ENCODE measurements around the gene IGF2R.
"Not testable (repeated sequence)": the region's sequence is repeated elsewhere in the genome, so short reads cannot be mapped to it uniquely, and the experiment has no call there.

The IGF2R gene

DNA sequence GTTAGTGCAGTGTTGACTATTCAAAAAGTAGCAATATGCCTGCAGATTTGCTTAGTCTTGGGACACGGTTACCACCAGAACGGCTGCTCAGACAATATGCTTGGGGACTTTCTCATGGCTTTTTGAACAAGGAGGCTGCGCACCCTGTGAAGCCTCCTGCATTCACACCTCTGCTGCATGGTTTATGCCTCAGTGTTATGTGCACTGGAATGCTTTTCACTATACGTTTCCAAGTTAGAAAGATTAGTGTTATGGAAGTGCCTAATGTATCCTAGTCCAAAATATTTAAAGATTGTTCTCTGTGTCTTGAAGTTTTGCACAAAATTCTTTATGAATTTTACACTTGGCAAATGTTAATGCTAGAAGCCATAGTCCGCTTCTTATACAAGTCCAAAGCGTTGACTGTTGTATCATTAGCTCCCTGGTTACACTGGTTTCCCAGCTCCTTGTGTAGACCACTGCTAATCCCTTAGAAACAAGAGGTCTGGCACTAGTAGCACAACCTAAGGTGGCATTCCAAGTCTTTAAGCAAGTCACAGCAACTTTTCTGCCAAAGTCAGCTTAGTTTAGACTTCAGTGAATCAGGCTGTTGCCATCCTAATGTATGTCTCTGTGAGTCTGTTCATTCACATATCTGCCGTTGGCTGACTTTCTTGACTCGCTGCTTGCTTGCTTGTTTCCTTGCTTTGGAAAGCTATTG lies 126.4 kb downstream of the IGF2R start:
- DNase-seq (ENCODE audit: low spot score), result no peak

GRCh38 chr6:160101277-160102205 lies 132.7 kb downstream of the IGF2R start:
- DNase-seq (ENCODE audit: low spot score), result no peak

- DNase-seq (ENCODE audit: low spot score), result no peak
These were observed 133.5 kb downstream of the IGF2R start for GRCh38 chr6:160102399-160102798.

DNA sequence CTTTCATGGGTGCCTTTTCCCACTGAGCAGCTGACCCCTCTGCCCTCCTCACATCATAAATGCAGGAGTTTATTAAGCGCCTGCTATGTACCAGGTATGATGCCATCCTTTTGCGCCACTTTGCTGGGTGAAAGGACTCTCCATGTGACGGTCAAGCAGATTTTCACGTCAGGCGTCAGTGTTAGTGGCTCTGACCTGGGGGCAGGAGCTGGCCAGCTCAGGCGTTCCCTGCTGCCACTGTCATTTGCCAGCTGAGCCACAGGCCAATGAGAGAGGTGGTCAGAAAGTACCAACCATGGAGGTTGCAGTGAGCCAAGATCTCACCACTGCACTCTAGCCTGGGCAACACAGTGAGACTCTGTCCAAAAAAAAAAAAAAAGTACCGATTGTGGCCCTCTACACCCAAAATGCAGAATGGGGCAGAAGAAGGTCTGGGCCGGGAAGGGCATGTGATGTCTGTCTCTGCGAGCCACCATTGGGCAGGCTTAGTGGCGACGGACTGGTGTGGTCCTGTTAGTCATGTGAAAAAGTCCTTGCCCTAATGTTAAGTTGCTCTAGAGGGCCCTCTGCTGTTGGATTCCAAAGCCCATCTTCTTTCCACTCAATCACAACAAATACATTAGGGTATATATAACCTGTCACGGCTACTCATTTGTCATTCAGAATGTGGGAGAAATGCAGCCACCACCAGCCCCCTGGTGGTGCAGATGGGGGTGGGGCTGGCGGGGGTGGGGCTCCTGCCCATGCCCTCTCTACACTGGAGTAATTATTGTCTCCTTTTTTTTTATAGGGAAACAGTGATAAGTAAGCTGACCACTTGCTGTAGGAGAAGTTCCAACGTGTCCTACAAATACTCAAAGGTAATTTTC lies 134.3 kb downstream of the IGF2R start:
- peak; percentile 50 for DNase-seq (ENCODE audit: low spot score)

DNA sequence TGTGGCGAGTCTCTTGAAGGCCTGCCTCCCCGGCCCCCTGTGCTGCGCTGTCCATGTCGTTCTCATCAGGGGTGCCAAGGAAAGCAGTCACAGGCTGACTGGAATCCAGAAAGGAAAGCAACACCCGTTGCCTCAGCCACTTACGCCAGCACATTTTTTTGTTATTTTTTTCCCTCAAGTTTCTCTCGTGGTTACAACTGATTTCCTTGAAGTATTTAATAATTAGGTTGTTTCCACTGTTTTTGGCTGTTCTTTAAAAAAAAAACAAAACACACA lies 134.9 kb downstream of the IGF2R start:
- DNase-seq (ENCODE audit: low spot score), result no peak

- no peak for DNase-seq (ENCODE audit: low spot score)
These were observed 136.1 kb downstream of the IGF2R start for GRCh38 chr6:160104821-160105517.

- DNase-seq (ENCODE audit: low spot score), result no peak
These were observed 137.1 kb downstream of the IGF2R start for GRCh38 chr6:160106010-160106409.

DNA sequence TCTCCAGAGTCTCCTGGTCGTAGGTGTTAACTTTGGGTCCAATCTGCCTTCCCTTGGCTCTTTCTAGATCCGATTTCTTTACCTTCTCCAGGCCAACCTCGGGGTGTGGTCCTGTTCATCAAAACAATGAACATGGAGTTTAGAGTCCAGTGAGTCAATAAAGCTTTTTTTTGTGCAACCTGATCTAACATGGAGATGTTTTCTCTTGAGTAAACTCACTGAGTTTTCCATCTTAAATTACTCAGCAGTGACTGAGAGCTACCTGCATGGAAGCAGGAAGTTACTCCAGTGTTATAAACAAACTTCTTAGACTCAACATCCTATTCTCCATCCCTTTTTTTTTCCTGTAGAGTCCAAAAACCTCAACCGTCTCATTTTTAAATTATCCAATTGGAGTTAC lies 137.8 kb downstream of the IGF2R start:
- no peak for DNase-seq (ENCODE audit: low spot score)

- DNase-seq (ENCODE audit: low spot score), result no peak
These were observed 139.2 kb downstream of the IGF2R start for GRCh38 chr6:160108077-160108476.

DNA sequence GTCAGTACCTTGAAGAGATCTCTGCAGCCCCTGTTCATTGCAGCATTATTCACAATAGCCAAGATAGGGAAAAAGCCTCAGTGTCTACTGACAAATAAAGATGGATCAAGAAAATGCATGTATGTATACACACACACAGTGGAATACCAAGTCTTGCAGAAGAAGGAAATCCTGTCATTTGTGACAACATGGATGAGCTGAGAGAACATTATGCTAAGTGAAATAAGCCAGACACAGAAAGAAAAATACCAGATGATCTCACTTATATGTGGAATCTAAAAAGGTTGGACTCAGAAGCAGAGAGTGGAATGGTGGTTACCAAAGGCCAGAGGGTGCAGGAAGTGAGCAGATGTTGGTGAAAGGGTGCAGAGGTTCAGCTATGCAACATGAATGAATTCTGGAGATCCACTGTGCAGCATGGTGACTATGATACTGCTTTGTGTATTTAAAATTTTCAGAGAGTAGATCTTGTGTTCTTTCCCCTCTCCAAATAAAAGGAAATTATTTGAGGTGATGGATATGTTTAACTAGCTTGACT lies 141.8 kb downstream of the IGF2R start:
- no peak for DNase-seq (ENCODE audit: low spot score)

GRCh38 chr6:160111806-160112205 lies 142.9 kb downstream of the IGF2R start:
- DNase-seq (ENCODE audit: low spot score), result no peak

DNA sequence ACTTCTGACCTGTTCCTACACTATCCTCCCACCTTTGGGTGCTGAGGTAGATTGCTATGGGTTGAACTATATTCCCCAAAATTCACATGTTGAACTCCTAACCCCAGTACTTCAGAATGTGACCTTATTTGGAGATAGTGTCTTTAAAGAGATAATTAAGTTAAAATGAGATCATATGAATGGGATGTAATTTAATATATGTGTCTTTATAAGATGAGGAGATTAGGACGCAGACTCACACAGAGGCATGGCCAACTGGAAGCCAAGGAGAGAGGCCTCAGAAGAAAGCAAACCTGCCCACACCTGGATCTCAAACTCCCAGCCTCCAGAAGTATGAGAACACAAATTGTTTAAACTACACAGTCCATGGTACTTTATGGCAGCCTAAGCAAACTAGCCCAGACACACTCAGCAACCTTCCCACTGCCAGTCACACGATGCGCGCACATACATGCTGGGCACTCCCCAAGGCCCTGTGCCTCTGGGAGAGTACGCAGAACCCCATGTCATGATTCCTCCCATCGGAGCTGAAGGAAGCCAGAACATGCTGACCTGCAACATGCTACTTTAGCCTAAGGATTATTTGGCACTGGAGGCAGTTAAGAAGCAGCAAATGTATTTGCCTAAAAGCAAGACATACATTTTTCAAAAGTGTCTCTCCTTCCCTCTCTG lies 143.9 kb downstream of the IGF2R start:
- DNase-seq (ENCODE audit: low spot score), result no peak

GRCh38 chr6:160114536-160114935 lies 145.7 kb downstream of the IGF2R start:
- not testable (repeated sequence) for DNase-seq (ENCODE audit: low spot score)

GRCh38 chr6:160115421-160115820 lies 146.5 kb downstream of the IGF2R start:
- DNase-seq (ENCODE audit: low spot score), result no peak

DNA sequence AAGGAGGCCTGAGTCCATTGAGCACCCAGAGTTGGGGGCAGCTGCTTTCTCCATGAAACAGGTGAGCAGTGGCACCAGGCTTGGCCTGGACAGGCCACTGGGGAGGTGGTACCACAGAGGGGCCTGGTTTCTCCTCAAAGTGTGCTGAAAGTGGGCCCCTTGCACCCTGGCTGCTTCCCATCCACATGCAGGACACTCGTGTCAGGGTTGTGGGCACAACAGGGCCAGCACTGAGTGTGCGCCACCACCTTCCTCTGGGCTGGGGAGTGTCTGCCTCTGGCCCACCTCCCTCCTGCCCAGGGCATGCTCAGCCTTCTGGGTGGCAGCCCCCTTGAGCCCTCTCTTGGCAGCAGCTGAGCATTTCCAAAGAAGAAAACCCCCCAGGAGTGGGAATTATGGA lies 147.5 kb downstream of the IGF2R start:
- DNase-seq (ENCODE audit: low spot score), result no peak

DNA sequence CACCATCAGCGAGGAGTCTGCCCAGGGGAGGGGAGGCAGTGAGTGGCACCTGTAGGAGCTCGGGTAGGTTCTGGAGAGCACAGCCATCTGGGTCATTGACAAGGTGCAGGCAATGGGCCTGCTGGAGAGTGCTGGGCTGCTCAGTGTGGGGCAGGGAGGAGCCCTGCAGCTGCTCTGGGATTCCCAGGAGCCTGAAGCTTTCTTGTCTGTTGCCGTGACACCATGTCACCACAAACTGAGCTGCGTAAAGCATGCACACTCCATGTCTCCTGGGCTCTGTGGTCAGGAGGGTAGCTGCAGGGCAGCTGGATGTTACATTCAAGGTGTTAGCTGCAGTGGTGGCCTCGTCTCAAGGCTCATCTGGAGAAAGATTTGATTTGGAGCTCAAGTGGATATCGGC lies 148.3 kb downstream of the IGF2R start:
- DNase-seq (ENCODE audit: low spot score), result no peak

DNA sequence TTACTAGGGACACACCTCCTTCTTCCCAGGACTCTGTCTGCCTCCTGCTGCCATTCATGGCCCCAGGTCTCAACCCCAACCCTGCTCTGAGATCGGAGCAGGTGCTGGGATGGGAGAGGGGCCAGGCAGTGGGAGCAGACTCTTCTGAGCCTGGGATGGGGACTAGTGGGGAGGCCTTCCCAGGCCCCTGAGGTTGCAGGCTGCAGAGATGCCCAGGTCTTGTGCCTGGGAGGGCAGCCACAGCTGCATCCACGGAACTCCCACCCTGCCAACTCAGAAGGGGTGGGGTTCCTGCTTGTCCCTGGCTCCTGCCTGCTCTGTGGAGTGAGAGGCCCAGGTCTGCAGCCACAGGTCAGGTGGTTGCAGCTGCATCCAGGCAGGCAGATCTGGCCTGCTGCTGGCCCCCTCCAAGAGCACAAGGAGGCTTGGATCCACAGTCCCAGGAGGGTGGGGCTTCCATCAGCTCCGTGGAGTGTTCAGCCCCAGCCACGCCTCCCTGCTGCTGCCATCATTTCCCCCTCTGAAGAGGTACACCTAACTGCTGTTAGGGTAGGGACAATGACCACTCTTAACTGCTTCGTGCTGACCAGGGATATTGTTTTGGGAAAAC lies 149.8 kb downstream of the IGF2R start:
- DNase-seq (ENCODE audit: low spot score), result no peak

- DNase-seq (ENCODE audit: low spot score), result no peak
These were observed 151.2 kb downstream of the IGF2R start for GRCh38 chr6:160120087-160120486.

DNA sequence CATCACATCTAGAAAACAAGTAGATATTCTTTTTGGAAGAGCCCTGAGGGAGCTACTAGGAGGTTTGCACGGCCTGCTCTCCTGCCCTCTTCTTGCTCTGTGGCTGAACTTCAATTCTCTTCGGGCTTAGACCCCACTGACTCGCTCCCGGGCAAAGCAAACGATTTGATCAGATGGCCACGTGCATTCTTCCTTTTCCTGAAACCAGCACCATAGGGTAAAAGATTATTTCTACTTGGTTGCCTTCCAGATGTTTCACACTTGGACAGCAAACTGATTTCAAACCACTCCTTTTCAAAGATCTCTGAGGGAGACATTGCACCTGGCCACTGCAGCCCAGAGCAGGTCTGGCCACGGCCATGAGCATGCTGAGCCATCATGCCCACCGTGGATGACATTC lies 152.7 kb downstream of the IGF2R start, which contains the start of gene SLC22A1:
Gene SLC22A1, plus strand, starts transcription at position 258 of the 400 bp plus-strand sequence. Its CDS starts 121 bp downstream, at position 379.
- DNase-seq (ENCODE audit: low spot score), result no peak

- DNase-seq (ENCODE audit: low spot score), result no peak
These were observed 153.1 kb downstream of the IGF2R start for GRCh38 chr6:160121981-160122380.

GRCh38 chr6:160122744-160123143 lies 153.9 kb downstream of the IGF2R start:
- no peak for DNase-seq (ENCODE audit: low spot score)
